K562 (cell line): ENCODE measurements around the gene RNF25. TPM values are rescaled to one million over a fixed set of nuclear protein-coding genes. Genes with fewer than 3 reads are reported as not detected.

Experiments used
- EGR1 ChIP-seq: fragments of 450-650 bp; conservative IDR thresholded peaks from 2 replicates; pipeline ENCODE4 v1.6.1; 2017; ENCODE audit warnings: mild to moderate bottlenecking
- ETV1 ChIP-seq: fragments of 450-650 bp; conservative IDR thresholded peaks from 2 replicates; pipeline ENCODE4 v1.6.1; 2016; ENCODE audit warnings: missing genetic modification characterization, control low read depth, low read depth, missing compliant biosample characterization
- FOXP1 ChIP-seq: sonication (generic); formaldehyde crosslinking; IDR thresholded peaks from 2 replicates; pipeline ENCODE4 v1.8.0; 2022; ENCODE audit warnings: mild to moderate bottlenecking, missing genetic modification reagents
- JUND ChIP-seq, 2 experiments: IDR thresholded peaks; 2 replicates in 1 of 2; 3 replicates in 1 of 2; pipeline ENCODE4 v1.6.1; 2011; ENCODE audit warnings: borderline replicate concordance in 2 of 2, low read depth in 2 of 2, low read length in 2 of 2, improper control_type of control experiment in 1 of 2, missing biosample characterization in 1 of 2, missing genetic modification characterization in 1 of 2, missing genetic modification reagents in 1 of 2
- LEF1 ChIP-seq: fragments of 450-650 bp; IDR thresholded peaks from 2 replicates; pipeline ENCODE4 v1.6.1; 2016; ENCODE audit warnings: mild to moderate bottlenecking
- MAX ChIP-seq: sonication (generic); formaldehyde crosslinking; IDR thresholded peaks from 2 replicates; pipeline ENCODE4 v1.9.0; 2022; ENCODE audit warnings: mild to moderate bottlenecking, missing genetic modification reagents
- MEIS2 ChIP-seq: fragments of 450-650 bp; IDR thresholded peaks from 2 replicates; pipeline ENCODE4 v1.6.1; 2014; ENCODE audit warnings: mild to moderate bottlenecking; ENCODE audit not compliant: partially characterized antibody
- NFIX ChIP-seq: fragments of 250-450 bp; sonication (Bioruptor Pico); IDR thresholded peaks from 2 replicates; pipeline ENCODE4 v1.4.0; 2020; ENCODE audit warnings: low read depth, mild to moderate bottlenecking, moderate library complexity
- NUFIP1 ChIP-seq: fragments of 450-650 bp; IDR thresholded peaks from 2 replicates; pipeline ENCODE4 v1.6.1; 2018; ENCODE audit not compliant: partially characterized antibody
- PRDM10 ChIP-seq: fragments of 450-650 bp; IDR thresholded peaks from 2 replicates; pipeline ENCODE4 v1.6.1; 2018; ENCODE audit not compliant: partially characterized antibody
- SP2 ChIP-seq: IDR thresholded peaks from 2 replicates; pipeline ENCODE4 v1.6.1; 2011; ENCODE audit warnings: mild to moderate bottlenecking, low read depth, low read length, moderate library complexity; ENCODE audit not compliant: poor library complexity, severe bottlenecking; ENCODE audit errors: extremely low read depth
- SRSF3 ChIP-seq: fragments of 200-400 bp; formaldehyde crosslinking; IDR thresholded peaks from 2 replicates; pipeline ENCODE4 v1.6.1; 2016; ENCODE audit warnings: mild to moderate bottlenecking, low read length, moderate library complexity; ENCODE audit not compliant: insufficient read depth
- SUPT5H ChIP-seq: fragments of 450-650 bp; IDR thresholded peaks from 2 replicates; pipeline ENCODE4 v1.6.1; 2016
- TCF7L2 ChIP-seq: fragments of 150-350 bp; IDR thresholded peaks from 2 replicates; pipeline ENCODE4 v1.6.1; 2016; ENCODE audit warnings: low read depth, mild to moderate bottlenecking, low read length, moderate library complexity
- THAP12 ChIP-seq: fragments of 250-450 bp; sonication (Bioruptor Pico); IDR thresholded peaks from 2 replicates; pipeline ENCODE4 v1.9.0; 2021; ENCODE audit warnings: mild to moderate bottlenecking, inconsistent platforms
- XRCC5 ChIP-seq: fragments of 200-400 bp; formaldehyde crosslinking; IDR thresholded peaks from 2 replicates; pipeline ENCODE4 v1.6.1; 2017; ENCODE audit warnings: low read depth, mild to moderate bottlenecking, low read length
- ZNF124 ChIP-seq: sonication (generic); formaldehyde crosslinking; IDR thresholded peaks from 2 replicates; pipeline ENCODE4 v1.8.1; 2022; ENCODE audit warnings: missing genetic modification reagents
- ZNF324 ChIP-seq: fragments of 250-450 bp; sonication (Bioruptor Pico); IDR thresholded peaks from 2 replicates; pipeline ENCODE4 v1.4.0; 2020; ENCODE audit warnings: mild to moderate bottlenecking
- polyA plus RNA-seq, 8 experiments: library from polyadenylated mRNA; depleted of rRNA in 4 of 8; stranded (reverse) in 5 of 8; unstranded in 3 of 8; fragments of >200 nt; fragmentation: Nextera tagmentation in 2 of 8; fragmentation: Illumina TruSeq in 1 of 8; extraction: Ambion mirVana in 2 of 8; extraction: Trizol in 1 of 8; gene quantifications; 2 replicates each; pipeline versions ENCODE4 v1.2.1 to v1.2.3, GENCODE V29; 2011 to 2014; ENCODE audit warnings: inconsistent platforms in 1 of 8, missing spikeins in 1 of 8
- total RNA-seq, 7 experiments: library from RNA; depleted of rRNA in 6 of 7; stranded (reverse); fragments of >200 nt in 6 of 7; fragmentation: Illumina TruSeq in 2 of 7; extraction: Trizol in 2 of 7; gene quantifications; 2 replicates each; pipeline versions ENCODE4 v1.2.1 to v1.2.3, GENCODE V29; 2011 to 2021; ENCODE audit warnings: low replicate concordance in 1 of 7

The RNF25 gene
- total and polyA plus RNA-seq, 9 of the 15 experiments (the other 6 are each of a cell fraction or from before 2014, with no cell fraction given): 2.3 to 49.8 (median 20.5) TPM

GRCh38 chr2:218659258-218659987 is 12.4 kb downstream of the RNF25 start, which contains the start of the genes BCS1L and ZNF142 (continued):
- TF ChIP-seq THAP12 (CRISPR knock-in tag) (0 out of 2 replicates have a peak, but pooled peaks have one; percentile 26), SP2 (peak; percentile 85), MEIS2 (peak; percentile 73), XRCC5 (0 out of 2 replicates have a peak, but pooled peaks have one; percentile 52), PRDM10 (no peak), ZNF124 (CRISPR knock-in tag) (no peak), SUPT5H (peak; percentile 68), ETV1 (tag) (no peak), JUND (IDR thresholded peaks at IDR 0.05; ENCODE audit: borderline replicate concordance, low read depth, low read length) (peak; percentile 14; the same call in 1 of the 2 replicates), JUND (tag; IDR thresholded peaks at IDR 0.05; ENCODE audit: borderline replicate concordance, low read depth, low read length) (no peak; the same call in 2 of the 3 replicates), ZNF324 (CRISPR knock-in tag) (no peak), NUFIP1 (no peak), LEF1 (peak; percentile 58; the same call in 1 of the 2 replicates), EGR1 (peak; percentile 62), SRSF3 (no peak), TCF7L2 (0 out of 2 replicates have a peak, but pooled peaks have one; percentile 21), NFIX (CRISPR knock-in tag) (no peak), MAX (CRISPR knock-in tag) (peak; percentile 80; the same call in 1 of the 2 replicates), FOXP1 (0 out of 2 replicates have a peak, but pooled peaks have one; percentile 19)
